Glutamatergic neuron (in vitro differentiated cells): ENCODE data around the gene SRRM1. TPM values are rescaled to one million over a fixed set of nuclear protein-coding genes. Genes with fewer than 3 reads are reported as not detected.
"Not testable (repeated sequence)": the region's sequence is repeated elsewhere in the genome, so short reads cannot be mapped to it uniquely, and the experiment has no call there.

Source experiments
- DNase-seq: peaks from one replicate; pipeline ENCODE4 v3.0.0; 2022
- H3K27ac Mint-ChIP-seq: one replicate; pipeline ENCODE4 v1.8.0; 2020; ENCODE audit warnings: mild to moderate bottlenecking, mixed read lengths, inconsistent platforms; ENCODE audit not compliant: unreplicated experiment
- H3K27me3 Mint-ChIP-seq: one replicate; pipeline ENCODE4 v1.8.0; 2020; ENCODE audit warnings: mild to moderate bottlenecking, moderate library complexity, mixed read lengths, inconsistent platforms; ENCODE audit not compliant: unreplicated experiment
- H3K36me3 Mint-ChIP-seq: one replicate; pipeline ENCODE4 v1.8.0; 2020; ENCODE audit warnings: mild to moderate bottlenecking, mixed read lengths, inconsistent platforms; ENCODE audit not compliant: unreplicated experiment
- H3K4me1 Mint-ChIP-seq: one replicate; pipeline ENCODE4 v1.8.0; 2020; ENCODE audit warnings: mild to moderate bottlenecking, low read depth, mixed read lengths, inconsistent platforms; ENCODE audit not compliant: unreplicated experiment
- H3K4me3 Mint-ChIP-seq: one replicate; pipeline ENCODE4 v1.8.0; 2020; ENCODE audit warnings: mild to moderate bottlenecking, mixed read lengths, inconsistent platforms; ENCODE audit not compliant: unreplicated experiment
- H3K9me3 Mint-ChIP-seq: one replicate; pipeline ENCODE4 v1.8.0; 2020; ENCODE audit warnings: mild to moderate bottlenecking, moderate library complexity, mixed read lengths, inconsistent platforms; ENCODE audit not compliant: unreplicated experiment
- CTCF ChIP-seq: fragments of 200-600 bp; sonication (generic); IDR thresholded peaks from one replicate; pipeline ENCODE4 v1.5.0; 2021; ENCODE audit not compliant: partially characterized antibody, unreplicated experiment
- total RNA-seq: library from RNA; stranded (reverse); fragmentation: NEBNext Ultra II Directional; extraction: Animal tissue kit (Norgen Biotek cat#: 25700); gene quantifications from one replicate; pipeline ENCODE4 v1.2.1, GENCODE V29; 2021; ENCODE audit not compliant: unreplicated experiment

SRRM1 gene
- total RNA-seq, 1 donor from 2014 or later = 113 TPM

DNA sequence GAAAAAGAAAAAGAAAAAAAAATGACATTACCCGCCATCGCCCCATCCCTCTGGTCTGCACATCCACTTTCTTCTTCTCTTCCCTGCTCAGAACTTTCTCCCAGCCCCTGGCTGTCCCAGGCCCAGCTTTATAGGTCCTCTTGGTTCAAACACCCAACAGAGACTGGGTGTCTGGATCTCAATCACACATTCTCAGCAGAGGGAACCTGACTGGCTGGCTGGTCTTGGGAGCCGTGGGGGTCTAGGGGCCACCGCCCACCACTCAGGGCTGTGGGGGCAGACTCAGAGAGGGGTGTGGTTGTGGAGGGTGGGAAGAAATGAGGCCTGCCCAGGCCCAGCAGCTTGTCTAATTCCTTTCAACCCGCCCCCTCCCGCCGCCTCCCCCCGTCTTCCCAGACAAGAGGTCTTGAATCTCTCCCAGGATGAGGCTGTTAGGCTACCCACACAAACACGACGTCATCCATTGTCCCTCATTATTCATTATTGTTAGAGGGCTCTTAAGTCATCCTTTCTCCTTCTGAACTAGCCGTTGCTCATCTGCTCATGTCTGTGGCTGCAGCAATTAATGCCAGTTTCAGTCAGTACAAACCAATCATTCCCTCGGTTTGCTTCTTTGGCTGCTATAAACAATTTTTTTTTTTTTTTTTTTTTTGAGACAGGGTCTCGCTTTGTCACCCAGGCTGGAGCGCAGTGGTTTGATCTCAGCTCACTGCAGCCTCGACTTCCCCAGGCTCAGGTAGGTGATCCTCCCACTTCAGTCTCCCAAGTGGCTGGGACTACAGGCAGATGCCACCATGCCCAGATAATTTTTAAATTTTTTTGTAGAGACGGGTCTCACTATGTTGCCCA, 61.5 kb downstream of the SRRM1 start:
- Mint-ChIP-seq H3K36me3 (no peaks in the 10 kb centered on the region), H3K27ac (peak overlapping the region; percentile 50), H3K4me1 (peaks cover 2% of the 10 kb centered on the region), H3K9me3 (no peaks in the 10 kb centered on the region), H3K27me3 (peaks cover 1% of the 10 kb centered on the region), H3K4me3 (no peak overlapping the region)
- DNase-seq = no peak
- TF ChIP-seq CTCF = no peak

GRCh38 chr1:24705260-24706073, 62.4 kb downstream of the SRRM1 start:
- Mint-ChIP-seq H3K27me3 (peaks cover 1% of the 10 kb centered on the region), H3K36me3 (no peaks in the 10 kb centered on the region), H3K4me1 (no peaks in the 10 kb centered on the region), H3K27ac (peak overlapping the region; percentile 50), H3K4me3 (no peak overlapping the region), H3K9me3 (no peaks in the 10 kb centered on the region)
- DNase-seq = peak; percentile 68
- no peak for TF ChIP-seq CTCF

DNA sequence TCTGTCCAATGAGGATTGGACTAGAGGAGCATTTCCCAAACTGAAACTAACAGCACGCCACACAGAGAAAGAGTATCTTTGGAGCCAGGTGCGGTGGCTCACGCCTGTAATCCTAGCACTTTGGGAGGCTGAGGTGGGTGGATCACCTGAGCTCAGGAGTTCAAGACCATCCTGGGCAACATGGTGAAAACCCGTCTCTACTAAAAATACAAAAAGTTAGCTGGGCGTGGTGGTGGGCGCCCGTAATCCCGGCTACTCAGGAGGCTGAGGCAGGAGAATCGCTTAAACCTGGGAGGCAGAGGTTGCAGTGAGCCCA, 62.9 kb downstream of the SRRM1 start:
- not testable (repeated sequence) for H3K27me3 Mint-ChIP-seq, H3K9me3 Mint-ChIP-seq, H3K4me1 Mint-ChIP-seq, H3K27ac Mint-ChIP-seq, H3K36me3 Mint-ChIP-seq, H3K4me3 Mint-ChIP-seq, DNase-seq

DNA sequence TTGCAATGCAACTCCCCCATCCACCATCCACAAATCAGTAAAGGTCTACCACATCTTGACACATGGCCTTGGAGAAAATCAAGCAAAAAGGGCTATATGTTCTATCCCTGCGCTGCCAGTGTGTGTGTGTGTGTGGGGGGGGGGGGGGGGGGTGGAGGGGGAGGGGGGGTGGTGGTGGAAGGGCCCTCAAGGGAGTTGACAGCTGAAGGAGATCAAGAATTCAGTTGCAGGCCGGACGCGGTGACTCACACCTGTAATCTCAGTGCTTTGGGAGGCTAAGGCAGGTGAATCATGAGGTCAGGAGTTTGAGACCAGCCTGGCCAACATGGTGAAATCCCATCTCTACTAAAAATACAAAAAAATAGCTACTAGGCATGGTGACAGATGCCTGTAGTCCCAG, 64.6 kb downstream of the SRRM1 start:
- no peak for TF ChIP-seq CTCF
- no peaks in the 10 kb centered on the region for H3K4me1 Mint-ChIP-seq
- peaks cover 1% of the 10 kb centered on the region for H3K27me3 Mint-ChIP-seq
- no peak overlapping the region for H3K27ac Mint-ChIP-seq
- no peaks in the 10 kb centered on the region for H3K36me3 Mint-ChIP-seq
- no peak for DNase-seq
- no peak overlapping the region for H3K4me3 Mint-ChIP-seq
- H3K9me3 Mint-ChIP-seq = no peaks in the 10 kb centered on the region

- Mint-ChIP-seq H3K27ac (no peak overlapping the region), H3K9me3 (no peaks in the 10 kb centered on the region), H3K36me3 (no peaks in the 10 kb centered on the region), H3K4me3 (no peak overlapping the region), H3K4me1 (no peaks in the 10 kb centered on the region), H3K27me3 (peaks cover 1% of the 10 kb centered on the region)
- no peak for DNase-seq
- no peak for TF ChIP-seq CTCF
Measured at GRCh38 chr1:24708938-24709337, 65.8 kb downstream of the SRRM1 start.
